GM06990 (cell line): ENCODE measurements around the gene POLA1.

Experiments
- DNase-seq: peaks from one replicate; pipeline ENCODE4 v3.0.0-alpha.2; 2011; ENCODE audit not compliant: insufficient read length; ENCODE audit errors: extremely low read depth
- H3K27me3 ChIP-seq: replicated peaks from 2 replicates; pipeline ENCODE4 v1.6.0; 2011; ENCODE audit warnings: low read length; ENCODE audit not compliant: control insufficient read depth, insufficient read depth
- H3K36me3 ChIP-seq: 2 replicates; pipeline ENCODE4 v1.5.1; 2011; ENCODE audit warnings: low read length; ENCODE audit not compliant: control insufficient read depth, insufficient read depth
- H3K4me3 ChIP-seq: replicated peaks from 2 replicates; pipeline ENCODE4 v1.5.1; 2011; ENCODE audit warnings: low read depth, mild to moderate bottlenecking, control low read depth, low read length
- TF ChIP-seq, protein P1 (sequence below): IDR thresholded peaks from 2 replicates; pipeline ENCODE4 v1.5.1; 2011; ENCODE audit warnings: low read length, control low read depth, mild to moderate bottlenecking, inconsistent platforms; ENCODE audit not compliant: insufficient read depth, poor library complexity, severe bottlenecking

POLA1 gene

DNA sequence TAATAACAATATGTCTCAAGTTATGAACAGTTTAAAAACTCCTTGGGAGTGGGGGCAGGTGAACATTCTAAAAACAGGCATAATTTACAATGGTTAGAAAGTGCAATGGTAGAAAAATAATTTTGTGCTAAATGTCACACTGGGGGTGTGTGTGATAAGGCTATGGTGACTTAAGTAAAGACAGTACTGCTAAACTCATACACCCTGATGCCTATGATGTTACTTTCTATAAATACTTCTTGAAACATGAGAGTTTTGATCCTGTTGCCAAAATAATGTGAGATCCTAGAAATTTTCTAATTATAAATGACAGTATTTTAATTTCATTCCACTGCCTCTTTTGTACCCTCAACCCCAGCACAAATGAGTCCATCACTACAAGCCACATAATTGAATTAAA lies 144.2 kb downstream of the POLA1 start:
- no peaks in the 10 kb centered on the region for H3K27me3 ChIP-seq
- H3K4me3 ChIP-seq = no peak overlapping the region
- H3K36me3 ChIP-seq = peaks cover 1% of the 10 kb centered on the region; the same call in 1 of the 2 replicates
- DNase-seq = no peak
- TF ChIP-seq, protein P1, sequence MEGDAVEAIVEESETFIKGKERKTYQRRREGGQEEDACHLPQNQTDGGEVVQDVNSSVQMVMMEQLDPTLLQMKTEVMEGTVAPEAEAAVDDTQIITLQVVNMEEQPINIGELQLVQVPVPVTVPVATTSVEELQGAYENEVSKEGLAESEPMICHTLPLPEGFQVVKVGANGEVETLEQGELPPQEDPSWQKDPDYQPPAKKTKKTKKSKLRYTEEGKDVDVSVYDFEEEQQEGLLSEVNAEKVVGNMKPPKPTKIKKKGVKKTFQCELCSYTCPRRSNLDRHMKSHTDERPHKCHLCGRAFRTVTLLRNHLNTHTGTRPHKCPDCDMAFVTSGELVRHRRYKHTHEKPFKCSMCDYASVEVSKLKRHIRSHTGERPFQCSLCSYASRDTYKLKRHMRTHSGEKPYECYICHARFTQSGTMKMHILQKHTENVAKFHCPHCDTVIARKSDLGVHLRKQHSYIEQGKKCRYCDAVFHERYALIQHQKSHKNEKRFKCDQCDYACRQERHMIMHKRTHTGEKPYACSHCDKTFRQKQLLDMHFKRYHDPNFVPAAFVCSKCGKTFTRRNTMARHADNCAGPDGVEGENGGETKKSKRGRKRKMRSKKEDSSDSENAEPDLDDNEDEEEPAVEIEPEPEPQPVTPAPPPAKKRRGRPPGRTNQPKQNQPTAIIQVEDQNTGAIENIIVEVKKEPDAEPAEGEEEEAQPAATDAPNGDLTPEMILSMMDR = no peak

DNA sequence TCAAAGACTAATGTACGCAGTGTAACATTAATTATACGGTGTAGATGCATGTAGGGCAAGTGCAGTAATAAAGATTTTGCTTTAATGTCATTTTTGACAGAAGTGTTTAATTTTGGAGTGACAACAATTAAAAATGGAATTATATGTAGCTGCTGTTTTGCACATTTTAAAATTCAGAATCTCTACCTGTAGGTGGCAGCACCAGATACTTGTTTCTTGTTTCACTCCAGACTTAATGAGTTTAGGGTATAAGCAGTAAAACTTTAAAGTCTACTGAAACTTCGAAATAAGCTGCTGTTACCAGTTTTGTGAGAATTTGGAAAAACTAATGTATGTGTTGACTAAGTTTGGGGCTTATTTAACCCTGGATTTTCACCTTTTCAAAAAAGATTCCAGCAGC lies 144.9 kb downstream of the POLA1 start:
- TF ChIP-seq, protein P1 = peak; percentile 54
- DNase-seq = no peak
- no peaks in the 10 kb centered on the region for H3K27me3 ChIP-seq
- H3K4me3 ChIP-seq = no peak overlapping the region
- peaks cover 1% of the 10 kb centered on the region; the same call in 1 of the 2 replicates for H3K36me3 ChIP-seq

DNA sequence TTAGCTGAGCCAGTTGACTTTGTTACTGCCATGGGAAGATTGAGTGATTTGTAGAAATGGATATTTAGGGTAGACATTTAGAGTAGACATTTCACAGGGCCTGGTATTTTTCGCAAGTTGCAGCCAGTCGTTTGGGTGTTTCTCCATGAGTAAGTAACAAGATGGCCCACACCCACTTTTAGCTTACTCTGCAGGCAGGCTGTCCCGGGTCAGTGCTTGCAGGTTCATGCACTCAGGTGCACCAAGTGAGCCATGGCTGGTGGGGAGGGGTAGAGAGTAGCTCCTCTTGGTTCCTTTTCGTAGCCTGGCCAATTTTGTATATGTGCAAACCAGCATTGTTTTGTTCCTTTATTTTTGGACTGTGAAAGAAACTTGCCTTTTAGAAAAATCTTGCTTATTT lies 145.6 kb downstream of the POLA1 start:
- TF ChIP-seq, protein P1 = no peak
- H3K4me3 ChIP-seq = no peak overlapping the region
- H3K36me3 ChIP-seq = peaks cover 1% of the 10 kb centered on the region; the same call in 1 of the 2 replicates
- no peaks in the 10 kb centered on the region for H3K27me3 ChIP-seq
- no peak for DNase-seq

DNA sequence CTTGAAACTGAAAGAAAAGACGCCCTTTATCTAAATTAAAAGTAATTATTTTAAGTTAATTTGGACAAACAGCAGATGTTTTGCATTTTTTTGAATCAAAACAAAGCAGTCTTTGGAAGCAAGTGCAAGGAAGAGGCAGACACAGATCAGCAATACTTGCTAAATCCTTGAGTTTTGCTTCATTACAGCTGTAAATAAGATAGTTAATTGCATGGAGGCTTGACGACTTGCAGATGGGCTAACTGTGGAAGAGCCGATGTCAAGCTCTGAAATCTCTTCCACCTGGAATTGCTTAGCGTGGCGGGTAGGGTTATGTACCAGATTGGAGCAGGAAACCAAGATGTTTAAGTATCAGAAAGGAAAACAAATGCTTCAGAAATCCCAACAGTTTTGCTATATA lies 148.8 kb downstream of the POLA1 start:
- DNase-seq = no peak
- no peaks in the 10 kb centered on the region for H3K36me3 ChIP-seq
- no peaks in the 10 kb centered on the region for H3K27me3 ChIP-seq
- H3K4me3 ChIP-seq = no peak overlapping the region
- TF ChIP-seq, protein P1 = no peak

DNA sequence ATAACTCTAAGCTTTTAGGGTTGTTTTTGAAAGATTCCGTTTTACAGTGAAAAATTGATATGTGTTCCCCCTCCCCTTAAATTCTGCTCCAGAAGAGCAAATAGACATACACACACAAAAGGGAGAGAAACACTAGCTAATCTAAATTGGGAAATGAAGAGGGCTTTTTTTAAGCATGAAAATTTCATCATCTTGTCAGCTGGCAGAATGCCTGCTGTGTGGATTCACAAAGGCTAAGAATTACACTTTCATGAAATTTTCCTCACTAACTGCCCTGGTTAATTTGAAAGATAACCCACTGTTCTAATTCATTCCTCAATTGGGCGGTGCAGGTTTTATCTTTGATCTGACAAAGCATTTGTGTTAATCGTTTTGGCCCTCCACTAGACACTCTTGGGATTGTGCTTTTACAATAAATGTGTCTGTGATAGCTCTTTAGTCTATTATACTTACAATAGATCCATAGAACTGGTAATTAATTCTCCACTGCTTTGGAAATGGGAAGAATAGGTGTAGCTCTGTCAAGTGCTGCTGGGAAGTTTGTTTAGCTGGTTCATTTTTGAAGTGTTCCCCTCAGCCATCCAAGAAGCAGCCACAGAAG lies 152.9 kb downstream of the POLA1 start:
- no peak overlapping the region for H3K4me3 ChIP-seq
- TF ChIP-seq, protein P1 = no peak
- H3K36me3 ChIP-seq = no peaks in the 10 kb centered on the region
- no peaks in the 10 kb centered on the region for H3K27me3 ChIP-seq
- no peak for DNase-seq

DNA sequence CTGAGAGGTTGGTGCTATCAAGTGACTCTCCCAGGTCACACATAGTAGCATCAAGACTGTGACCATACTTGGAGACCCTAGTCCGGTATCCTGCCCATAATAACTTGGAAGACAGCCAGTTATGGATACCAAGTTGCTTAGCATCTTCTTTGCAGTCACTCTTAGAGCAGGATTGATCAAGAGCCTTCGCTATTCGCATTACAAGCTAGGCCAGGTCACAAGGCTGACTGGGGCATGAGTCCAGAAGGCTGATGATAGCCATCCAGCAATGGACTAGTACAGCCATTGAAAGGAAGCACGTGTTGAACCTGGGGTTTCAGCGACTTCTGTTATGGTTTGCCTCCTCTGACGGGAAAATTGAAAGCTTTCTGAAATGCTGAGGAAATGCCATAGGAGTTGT lies 157.6 kb downstream of the POLA1 start:
- no peaks in the 10 kb centered on the region for H3K27me3 ChIP-seq
- H3K4me3 ChIP-seq = no peak overlapping the region
- TF ChIP-seq, protein P1 = no peak
- no peak for DNase-seq
- no peaks in the 10 kb centered on the region for H3K36me3 ChIP-seq
